CMK (cell line): ENCODE results near the gene ZNF223.

ENCODE experiments used
- DNase-seq: peaks from one replicate; pipeline ENCODE4 v3.0.0-alpha.2; 2010; ENCODE audit warnings: low read depth

Gene ZNF223

DNA sequence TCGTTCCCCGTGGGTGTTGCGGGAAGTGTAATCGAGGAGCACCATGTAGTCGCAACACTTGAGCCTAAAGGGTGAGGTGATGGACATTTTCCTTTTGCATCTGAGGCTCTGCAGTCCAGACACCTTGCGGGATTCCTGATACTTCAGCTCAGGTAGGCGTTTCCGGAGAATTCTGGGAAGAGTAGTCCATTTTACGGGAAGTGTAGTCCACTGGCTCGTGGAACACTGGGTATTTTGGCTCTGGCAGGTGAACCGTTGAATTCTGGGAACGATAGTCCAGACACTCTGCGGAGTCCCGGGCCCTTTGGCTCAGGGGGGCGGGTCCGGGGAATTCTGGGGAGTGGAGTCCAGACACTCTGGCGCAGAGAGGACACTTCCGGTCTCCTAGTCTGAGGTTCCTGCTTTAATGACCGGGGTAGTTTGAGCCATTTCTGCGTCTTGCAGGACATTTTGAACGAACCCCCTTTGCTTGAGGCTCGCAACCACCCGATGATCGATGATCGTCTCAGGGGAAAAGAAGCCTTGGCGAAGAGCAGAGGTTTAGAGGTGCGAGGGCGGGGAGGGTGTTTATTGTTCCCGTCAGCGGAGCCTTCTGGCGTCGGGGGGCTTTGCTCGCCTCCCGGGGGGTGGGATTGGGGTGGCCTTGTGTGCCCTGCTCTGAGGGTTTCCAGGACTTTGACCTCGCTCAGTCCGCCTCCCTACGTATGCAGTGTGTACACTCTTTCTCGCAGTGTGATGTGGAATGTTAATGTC, at the start of gene ZNF223:
ZNF223 (plus strand) TSS at position 387 of the 753 bp plus-strand sequence. CDS start 3,141 bp downstream, outside the sequence.
- DNase-seq = peak; percentile 79

- DNase-seq = no peak
These were observed 49.6 kb upstream of the ZNF223 start for GRCh38 chr19:44002212-44002565.

DNA sequence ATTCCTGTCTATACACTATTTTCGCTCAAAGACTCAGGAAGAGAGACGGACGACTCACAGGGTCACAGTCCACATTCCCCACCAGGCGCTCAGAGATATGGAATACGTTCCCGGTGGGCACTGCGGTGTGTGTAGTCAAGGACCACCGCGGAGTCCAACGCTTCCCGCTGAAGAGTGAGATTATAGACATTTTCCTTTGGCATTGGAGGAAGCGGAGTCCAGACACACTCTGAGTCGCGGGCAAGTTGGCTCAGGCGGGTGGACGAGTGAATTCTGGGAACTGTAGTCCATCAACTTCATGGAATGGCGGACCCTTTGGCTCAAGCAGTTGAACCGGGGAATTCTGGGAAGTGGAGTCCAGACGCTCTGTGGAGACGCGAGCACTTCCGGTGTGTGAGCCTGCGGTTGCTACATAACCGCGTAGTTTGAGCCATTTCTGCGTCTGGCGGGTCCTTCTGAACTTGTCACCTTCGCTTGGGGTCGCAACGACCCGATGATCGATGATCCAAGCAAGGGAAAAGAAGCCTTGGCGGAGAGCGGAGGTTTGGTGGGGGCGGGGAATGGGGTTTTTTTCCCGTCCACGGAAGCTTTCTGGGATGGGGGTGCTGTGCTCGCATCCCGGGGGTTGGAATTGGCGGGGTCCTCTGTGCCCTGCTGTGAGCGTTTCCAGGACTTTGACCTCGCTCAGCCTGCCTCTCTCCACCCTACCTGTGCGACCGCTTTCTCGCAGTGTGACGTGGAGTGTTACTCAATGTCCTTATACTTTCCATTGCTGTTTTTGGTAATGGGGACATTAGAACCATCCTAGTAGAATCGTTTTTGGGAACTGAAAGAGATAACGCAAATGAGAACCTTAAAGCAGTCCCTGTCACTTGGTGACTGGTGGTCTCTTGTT, 49.0 kb upstream of the ZNF223 start, which contains the start of gene ZNF230:
ZNF230 (plus strand) TSS at position 392 of the 895 bp plus-strand sequence. CDS start 4,122 bp downstream, outside the sequence.
- DNase-seq = peak; percentile 90

GRCh38 chr19:44003461-44004009, 48.3 kb upstream of the ZNF223 start:
- no peak for DNase-seq

DNA sequence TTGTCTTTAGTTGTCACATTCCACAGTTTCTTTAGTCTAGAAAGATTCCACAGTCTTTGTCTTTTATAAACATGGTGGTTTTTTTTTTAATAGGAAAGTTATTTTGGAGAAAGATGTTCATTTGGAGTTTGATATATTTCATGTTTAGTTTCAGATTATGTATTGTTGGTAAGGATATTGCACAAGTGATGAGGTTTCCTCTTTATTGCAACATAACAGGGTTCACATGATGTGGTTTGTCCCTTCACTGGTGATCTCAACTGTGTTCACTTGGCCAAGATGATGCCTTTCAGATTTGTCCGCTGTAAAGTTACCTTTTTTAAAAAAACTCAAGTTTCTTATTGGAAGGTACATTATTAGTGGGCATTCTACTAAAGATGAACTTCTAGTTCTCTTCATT, 45.9 kb upstream of the ZNF223 start:
- DNase-seq = no peak

GRCh38 chr19:44007473-44007872, 44.4 kb upstream of the ZNF223 start:
- DNase-seq = no peak

- DNase-seq = no peak
These were observed 41.4 kb upstream of the ZNF223 start for GRCh38 chr19:44010468-44010867.

GRCh38 chr19:44019498-44019897, 32.3 kb upstream of the ZNF223 start:
- no peak for DNase-seq

- no peak for DNase-seq
These were observed 30.6 kb upstream of the ZNF223 start for GRCh38 chr19:44021221-44021620.

GRCh38 chr19:44024900-44025216, 27.0 kb upstream of the ZNF223 start:
- no peak for DNase-seq

DNA sequence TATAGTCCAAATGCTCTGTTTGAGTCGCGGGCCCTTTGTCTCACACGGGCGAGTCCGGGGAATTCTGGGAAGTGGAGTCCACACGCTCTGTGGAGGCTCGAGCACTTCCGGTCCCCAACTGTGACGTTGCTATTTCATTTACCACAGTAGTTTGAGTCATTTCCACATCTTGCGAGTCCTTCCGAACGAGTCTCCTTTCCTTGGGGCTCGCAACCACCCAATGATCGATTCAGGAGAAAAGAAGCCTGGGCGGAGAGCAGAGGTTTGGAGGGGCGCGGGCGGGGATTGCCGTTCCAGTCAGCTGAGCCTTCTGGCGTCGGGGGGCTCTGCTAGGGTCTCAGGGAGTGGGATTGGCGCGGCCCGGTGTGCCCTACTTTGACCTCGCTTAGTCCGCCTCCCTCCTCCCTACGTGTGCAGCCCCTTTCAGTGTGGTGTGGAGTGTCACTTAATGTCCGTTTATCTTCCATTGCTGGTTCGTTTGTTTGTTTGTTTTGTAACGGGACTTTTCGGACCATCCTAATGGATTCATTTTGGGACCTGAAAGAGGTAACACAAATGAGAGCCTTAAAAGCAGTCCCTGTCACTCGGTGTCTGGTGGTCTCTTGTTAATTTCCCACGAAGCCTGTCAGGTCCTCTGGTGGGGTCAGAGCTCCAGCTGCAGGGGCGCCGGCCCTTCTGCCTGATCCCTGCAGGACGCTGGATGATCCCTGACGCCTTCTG, 26.5 kb upstream of the ZNF223 start, which contains the start of gene ZNF222:
ZNF222 (plus strand) TSS at position 163 of the 720 bp plus-strand sequence; CDS start at position 221, 58 bp downstream.
- peak; percentile 54 for DNase-seq

DNA sequence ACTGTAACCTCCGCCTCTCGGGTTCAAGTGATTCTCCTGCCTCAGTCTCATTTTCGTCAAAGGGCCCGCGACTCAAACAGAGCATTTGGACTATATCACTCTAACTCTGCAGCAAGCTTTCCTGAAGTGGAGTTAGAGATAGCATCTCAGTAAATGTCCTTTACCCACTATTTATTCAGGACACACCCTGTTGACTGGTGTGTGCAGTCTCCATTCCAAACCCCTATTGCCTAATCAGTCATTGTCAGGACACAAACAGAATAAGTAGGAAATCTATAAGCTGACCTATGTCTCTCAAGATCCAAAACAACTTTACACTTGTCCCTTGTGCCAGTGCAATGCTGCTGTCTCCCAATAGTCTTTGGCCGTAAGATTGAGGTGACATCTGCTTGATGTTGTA, 25.2 kb upstream of the ZNF223 start:
- DNase-seq = no peak

- no peak for DNase-seq
These were observed 19.7 kb upstream of the ZNF223 start for GRCh38 chr19:44032001-44032610.

GRCh38 chr19:44042147-44042546, 9.7 kb upstream of the ZNF223 start:
- DNase-seq = no peak

GRCh38 chr19:44050740-44051649, 841 bp upstream of the ZNF223 start:
- no peak for DNase-seq

GRCh38 chr19:44055870-44056269, 4.0 kb downstream of the ZNF223 start:
- no peak for DNase-seq

DNA sequence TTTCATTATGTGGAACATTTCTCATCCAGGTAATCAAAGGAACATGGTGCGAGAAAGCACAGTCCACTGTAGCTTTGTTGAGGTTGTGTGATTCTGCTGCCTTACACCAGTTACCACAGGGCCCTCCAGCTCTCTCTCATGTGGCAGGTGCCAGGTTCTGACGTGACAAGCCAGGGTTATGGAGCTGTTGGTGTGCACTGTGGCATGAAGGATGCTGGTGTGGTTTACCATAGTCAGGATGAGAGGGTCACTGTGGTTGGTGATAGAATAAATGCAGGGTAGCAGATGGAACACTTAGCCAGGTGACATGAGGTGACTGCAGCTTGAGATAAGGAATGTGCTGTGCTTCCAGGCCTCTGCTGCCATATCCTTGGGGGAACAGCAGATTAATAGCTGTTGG, 7.4 kb downstream of the ZNF223 start:
- no peak for DNase-seq

GRCh38 chr19:44061038-44061437, 9.2 kb downstream of the ZNF223 start:
- DNase-seq = no peak

DNA sequence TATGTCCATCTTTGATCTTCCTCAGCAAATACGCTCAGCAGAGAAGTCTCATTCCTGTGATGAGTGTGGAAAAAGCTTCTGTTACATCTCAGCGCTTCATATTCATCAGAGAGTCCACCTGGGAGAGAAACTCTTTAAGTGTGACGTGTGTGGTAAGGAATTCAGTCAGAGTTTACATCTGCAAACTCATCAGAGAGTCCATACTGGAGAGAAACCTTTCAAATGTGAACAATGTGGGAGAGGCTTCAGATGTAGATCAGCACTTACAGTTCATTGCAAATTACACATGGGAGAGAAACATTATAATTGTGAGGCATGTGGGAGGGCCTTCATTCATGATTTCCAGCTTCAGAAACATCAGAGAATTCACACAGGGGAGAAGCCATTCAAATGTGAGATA, 14.5 kb downstream of the ZNF223 start:
- no peak for DNase-seq

GRCh38 chr19:44069415-44069814, 17.6 kb downstream of the ZNF223 start:
- no peak for DNase-seq
